Raji (cell line): ENCODE data around the gene DDX1.

Experiments
- POLR2A ChIP-seq: IDR thresholded peaks from 2 replicates; pipeline ENCODE4 v1.6.1; 2011; ENCODE audit warnings: low read depth, low read length, control low read depth; ENCODE audit not compliant: insufficient read depth

The DDX1 gene

DNA sequence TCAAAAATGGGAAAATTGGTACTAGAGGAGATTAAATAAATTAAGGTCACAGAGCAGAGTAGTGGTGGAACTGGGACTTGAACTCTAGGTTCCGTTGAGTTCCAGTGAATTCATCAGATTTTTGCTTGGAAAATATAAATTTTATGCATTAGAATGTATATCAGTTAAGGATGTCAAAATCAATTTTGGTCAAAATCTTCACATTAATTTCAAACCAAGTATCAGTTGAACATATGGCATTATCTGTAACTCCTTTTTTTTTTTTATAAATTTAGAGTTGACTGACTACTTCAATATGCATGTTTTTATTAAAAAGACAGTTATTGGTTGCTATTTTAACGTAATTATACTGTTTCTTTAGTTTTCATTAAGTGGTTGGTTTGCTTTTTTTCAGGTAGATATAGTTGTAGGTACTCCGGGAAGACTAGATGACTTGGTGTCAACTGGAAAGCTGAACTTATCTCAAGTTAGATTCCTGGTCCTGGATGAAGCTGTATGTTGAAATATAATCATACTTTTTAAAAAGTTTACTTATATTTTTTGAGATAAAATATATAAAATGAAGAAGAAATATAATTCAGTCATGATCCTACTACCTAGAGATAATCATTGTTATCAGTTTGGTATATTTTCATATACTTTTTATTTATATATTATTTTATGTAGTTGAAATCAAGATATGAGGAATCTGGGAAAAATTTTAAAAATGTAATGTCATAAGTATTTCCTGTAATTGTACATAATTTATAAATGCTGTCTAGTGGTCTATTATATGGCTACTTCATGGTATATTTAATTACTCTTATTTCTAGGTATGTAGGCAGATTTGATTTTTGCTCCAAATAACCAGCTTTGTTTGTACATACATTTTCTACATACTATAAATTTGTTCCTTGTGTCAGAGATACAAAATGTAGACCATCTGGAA is 25.4 kb downstream of the DDX1 start:
- no peak for TF ChIP-seq POLR2A

DNA sequence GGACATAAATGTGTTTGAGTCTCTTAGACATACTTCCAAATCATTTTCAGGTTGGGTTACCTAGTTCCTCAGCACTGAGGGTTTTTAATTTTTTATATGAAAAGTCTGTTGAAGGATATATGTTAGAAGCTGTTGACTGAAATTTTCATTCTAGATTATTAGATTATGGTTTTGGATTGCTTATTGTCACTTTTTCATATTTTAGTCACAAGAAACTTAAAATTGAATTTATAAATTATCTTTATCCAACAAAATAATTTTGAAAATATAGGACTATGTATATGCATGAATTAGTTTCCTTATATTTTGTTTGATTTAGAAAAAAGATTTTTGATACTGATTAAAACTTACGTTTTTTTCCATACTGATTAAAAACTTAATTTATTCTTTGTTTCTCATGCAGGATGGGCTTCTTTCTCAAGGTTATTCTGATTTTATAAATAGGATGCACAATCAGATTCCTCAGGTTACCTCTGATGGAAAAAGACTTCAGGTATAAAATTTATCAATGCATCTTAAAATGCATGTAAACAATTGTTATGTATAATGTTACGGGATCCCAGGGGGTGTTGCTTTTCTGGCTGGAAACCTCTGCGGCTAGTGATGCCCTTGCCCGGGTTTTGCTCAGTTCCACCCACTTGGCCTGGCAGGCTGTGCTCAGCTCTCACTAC is 26.2 kb downstream of the DDX1 start:
- TF ChIP-seq POLR2A = no peak

DNA sequence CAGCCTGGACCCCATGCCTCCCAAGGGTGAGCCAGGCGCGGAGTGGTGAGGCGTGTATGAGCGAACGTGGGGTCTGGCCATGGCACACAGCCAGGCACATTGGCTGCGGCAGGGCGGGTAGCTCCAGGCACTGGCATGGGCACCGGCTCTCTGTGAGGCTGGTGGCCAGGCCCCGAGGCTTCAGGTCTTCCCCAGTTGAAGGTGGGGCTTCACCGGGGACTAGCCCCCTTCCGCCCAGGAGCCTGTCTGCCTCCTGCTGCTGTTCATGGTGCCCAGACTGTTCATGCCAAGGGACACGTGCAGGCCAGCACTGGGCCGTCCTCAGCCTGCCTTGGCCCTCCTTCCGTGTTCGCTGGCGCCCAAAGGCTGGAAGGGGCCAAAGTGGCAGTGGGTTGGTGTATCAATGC is 26.8 kb downstream of the DDX1 start:
- no peak for TF ChIP-seq POLR2A

DNA sequence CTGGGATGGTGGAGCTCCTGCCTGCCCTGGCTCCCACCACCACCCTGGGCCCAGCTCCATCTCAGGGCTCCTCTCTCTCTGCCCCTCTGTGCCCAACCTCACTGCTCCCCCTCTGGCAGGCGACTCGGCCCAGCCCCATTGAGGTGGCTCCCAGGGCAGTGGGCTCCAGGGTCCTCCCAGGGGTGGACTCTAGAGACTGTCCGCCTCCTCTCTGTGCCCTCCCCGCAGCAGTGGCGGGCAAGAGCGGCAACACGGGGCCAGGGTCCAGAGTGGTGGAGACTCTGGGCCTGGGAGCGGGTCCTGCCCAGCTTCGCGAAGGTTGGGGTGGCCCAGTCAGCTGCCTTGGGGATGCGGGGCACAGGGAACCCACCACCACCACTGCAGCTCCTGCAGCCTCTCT is 27.4 kb downstream of the DDX1 start:
- no peak for TF ChIP-seq POLR2A

DNA sequence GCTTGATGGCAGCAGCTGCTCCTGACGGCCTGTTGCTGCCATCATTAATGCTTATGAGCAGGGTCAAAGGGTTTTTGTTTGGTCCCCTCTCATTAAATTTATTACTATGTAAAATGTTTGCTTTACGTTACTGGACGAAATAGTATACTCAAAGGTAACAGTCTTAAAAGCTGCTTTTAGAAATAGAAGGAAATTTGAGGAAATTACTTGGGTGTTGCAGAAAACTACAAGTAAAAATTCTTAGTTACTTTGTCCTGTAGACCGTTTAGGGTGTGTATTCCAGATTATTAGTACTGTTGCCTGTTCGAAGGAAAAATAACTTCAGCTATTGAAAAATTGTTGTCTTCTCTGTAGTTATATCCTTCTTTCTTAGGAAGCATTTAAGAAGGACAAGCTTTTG is 27.8 kb downstream of the DDX1 start:
- TF ChIP-seq POLR2A = no peak

DNA sequence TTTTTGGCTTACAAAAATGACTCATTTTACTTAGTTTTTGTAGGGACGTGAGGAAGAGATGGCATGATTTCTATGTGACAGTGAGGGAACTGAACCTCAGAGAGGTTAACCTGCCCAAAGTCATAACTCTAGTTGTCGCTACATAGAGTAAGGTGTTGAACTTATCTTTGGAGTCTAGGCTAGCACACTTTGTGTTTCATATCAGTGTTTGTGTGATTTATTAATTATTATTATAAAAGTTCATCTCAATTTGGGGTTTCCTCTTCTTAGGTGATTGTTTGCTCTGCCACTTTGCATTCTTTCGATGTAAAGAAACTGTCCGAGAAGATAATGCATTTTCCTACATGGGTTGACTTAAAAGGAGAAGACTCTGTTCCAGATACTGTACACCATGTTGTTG is 28.3 kb downstream of the DDX1 start:
- no peak for TF ChIP-seq POLR2A

DNA sequence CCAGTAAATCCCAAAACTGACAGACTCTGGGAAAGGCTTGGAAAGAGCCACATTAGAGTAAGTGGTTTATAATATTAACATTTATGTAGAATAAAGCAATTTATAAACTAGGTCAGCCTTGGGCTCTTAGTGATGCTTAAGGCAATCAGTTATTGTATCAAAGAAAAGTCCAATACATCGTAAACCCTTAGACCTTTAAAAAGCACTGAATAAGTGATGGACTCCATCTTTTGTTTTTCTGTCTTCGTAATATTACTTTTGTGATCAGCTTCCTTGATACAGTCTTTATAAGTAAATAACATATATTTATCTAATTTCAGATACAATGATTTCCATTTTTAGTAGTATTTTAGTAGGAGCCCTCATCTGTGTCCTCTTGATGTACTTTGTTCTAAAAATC is 28.7 kb downstream of the DDX1 start:
- no peak for TF ChIP-seq POLR2A

DNA sequence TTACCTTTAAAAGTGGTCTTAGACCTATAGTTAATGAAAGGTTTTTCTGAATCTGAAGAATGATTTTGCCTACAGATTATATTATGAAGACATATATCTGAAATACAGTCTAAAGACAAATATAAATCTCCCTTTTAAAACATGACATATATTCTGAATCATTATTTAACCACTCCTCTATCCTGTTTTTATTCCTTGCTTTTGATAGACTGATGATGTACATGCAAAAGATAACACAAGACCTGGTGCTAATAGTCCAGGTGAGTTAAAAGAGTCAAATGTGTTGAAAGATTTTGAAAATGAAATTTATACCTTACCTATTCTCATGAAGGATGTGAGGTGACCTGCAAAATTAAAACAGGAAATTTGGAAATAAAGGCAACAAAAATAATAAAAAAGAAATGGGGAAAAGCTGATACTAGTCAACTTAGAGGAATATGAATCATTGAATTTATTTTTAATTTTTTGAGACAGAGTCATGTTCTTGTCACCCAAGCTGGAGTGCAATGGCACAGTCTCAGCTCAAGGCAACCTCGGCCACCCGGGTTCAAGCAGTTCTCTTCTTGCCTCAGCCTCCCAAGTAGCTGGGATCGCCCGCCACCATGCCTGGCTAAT is 29.3 kb downstream of the DDX1 start:
- no peak for TF ChIP-seq POLR2A

DNA sequence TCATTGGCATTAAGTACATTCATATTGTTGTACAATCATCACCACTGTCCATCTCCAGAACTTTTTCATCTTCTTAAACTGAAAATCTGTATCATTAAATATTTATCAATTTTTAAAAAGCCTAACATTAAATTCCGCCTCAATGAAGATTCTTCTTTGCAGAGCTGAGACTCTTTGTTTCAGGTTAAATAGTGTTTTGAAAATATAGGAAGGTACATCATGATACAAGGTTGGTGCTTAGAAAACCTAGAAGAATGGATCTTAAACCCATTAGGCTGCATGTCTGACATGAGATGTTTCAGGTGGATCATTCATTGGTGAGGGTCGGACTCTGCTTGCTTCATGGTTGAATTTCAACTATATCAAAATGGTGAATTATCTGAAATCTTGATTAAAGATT is 30.5 kb downstream of the DDX1 start:
- no peak for TF ChIP-seq POLR2A

DNA sequence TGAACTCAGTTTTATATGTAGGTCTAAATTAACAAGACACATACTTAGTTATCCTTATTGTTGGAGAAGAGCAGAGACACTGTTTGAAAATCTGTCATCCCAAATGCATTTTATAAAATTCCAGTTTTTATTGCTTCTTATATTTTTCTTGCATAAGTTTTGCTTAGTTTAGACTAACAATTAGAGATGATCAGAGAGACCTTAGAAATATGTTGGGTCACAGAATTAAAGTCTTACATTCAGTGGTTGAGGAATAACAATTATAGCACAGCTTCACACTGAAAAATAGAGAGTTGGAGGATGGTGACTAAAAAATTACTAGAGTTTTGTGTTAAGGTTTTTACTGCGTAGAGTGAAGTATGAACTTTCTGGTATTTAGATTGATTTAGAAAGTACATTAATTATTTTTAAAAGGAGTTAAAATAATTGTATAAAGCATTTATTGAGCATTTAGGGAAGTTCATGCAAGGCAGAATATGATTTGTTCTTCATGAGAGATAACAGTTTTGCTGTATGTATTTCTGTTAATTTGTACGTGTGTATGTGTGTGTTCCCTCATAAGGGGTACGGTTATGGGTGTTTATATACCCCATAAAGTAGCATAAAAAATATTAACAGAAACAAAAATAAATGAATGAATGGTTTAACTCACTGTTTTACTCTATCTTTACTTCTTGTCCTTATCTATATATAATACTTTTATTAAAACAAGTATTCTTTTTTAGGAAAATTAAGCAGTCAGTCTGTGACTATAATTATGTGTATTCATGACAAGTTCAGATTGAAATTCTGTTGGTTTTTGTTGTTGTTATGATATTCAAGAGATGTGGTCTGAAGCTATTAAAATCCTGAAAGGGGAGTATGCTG is 31.2 kb downstream of the DDX1 start:
- no peak for TF ChIP-seq POLR2A

DNA sequence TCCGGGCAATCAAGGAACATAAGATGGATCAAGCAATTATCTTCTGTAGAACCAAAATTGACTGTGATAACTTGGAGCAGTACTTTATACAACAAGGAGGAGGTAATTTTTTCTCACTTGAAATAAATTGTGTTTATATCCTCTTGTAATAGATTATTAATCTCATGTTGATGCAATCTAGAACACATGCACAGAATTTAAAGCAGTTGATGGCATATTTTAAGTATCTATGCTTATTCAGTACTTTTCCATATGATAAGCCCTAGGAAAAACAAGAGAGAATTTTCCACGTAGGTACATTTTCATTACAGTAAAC is 31.8 kb downstream of the DDX1 start:
- no peak for TF ChIP-seq POLR2A

DNA sequence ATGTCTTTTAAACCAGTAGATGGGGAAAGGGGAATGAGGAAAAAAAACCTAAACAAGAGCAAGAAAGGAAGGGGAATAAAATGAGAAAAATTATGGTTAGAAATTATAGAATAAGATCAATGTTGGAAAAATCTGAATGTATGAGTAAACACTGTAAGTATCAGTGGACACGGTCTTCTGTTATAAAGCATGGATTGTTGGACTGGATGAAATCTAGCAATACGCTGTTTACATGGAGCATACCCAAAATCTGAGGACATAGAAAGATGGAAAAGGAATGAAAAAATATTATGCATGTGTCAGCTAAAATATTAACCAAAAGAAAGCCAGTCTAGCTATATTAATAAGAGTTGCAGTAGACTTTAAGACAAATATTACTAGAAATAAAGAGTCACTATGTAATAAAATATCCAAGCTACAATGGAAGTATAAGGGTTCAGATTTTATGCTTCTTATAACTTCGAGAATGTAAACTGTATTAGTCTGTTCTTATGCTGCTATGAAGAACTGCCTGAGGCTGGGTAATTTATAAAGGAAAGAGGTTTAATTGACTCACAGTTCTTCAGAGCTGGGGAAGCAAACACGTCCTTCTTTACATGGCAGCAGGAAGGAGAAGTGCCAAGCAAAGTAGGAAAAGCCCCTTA is 32.4 kb downstream of the DDX1 start:
- no peak for TF ChIP-seq POLR2A

DNA sequence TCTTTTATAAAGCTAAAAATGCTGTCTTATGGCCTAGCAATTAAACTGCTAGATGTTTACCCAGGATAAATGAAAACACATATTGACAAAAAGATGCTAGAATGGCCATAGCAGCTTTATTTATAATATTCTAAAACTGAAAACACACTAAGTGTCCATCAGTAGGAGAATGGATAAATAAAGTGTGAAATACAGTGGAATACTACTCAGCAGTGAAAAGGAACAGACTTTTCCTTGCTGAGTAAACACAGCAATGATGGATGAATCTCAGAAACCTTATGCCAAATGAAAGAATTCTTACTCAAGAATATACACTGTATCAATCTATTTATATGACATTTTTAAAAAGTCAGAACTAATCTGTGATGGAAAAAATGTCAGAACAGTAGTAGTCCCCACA is 33.2 kb downstream of the DDX1 start:
- TF ChIP-seq POLR2A = no peak

DNA sequence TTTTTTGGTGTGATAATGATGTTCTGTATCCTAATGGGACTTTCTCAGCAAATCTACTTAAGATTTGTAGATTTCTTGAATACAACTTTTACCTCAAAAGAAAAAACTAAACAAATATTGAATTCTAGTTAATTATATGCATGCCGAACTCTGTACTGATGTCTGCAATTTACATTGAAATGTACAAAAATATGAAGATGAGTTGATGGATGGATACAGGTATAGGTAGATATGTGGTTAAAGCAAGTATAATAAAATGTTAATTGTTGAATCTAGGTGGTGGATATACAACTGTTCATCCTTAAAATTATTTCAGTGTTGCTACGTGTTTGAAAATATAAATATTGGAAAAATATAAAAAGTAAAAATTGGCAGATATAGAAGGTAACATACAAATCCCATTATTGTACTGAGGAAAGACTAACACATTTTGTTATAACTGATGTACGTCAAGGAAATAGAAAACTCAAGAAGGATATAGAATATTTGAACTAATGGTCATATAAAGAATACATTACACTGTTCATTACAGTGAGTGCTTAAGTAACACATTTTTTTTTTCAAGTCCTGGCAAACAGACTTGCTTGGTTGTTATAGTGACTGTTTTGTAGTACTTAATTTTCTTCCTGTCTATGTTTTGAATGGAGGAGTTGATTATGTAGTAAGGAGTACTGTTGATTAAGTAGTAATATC is 33.8 kb downstream of the DDX1 start:
- no peak for TF ChIP-seq POLR2A

DNA sequence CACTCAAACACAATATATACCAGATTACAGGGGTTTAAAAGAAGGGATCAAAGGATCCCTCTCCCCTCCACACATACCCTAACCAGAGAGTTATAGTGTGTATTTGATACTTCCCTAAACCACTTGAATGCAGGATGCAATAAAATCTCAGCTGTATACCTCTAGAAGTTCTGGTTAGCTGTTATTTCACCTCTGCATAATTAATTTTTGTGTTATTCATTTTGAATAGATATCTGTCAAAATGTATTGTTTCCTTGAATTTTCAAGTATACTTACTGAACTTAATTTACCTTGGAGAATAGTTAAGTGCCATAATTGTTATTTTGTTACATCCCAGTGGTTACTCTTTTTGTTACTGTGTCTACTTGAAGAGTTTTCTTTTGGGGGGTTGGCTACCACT is 34.5 kb downstream of the DDX1 start:
- no peak for TF ChIP-seq POLR2A

DNA sequence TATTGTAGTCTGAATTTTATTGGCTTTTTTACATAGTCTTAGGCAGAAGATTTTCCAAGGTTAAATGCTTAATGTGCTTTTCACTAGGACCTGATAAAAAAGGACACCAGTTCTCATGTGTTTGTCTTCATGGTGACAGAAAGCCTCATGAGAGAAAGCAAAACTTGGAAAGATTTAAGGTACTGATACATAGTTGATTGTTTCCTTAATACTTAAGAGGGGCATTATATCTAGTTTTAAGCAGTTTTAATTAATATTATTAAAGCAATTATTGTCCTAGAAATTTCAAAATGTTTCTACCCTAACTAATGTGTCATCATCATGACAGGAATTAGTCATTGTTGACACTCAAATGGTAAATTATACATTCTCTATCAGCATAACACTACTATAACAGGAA is 35.3 kb downstream of the DDX1 start:
- no peak for TF ChIP-seq POLR2A
